Heart left ventricle (tissue), 16 donors: ENCODE measurements around the gene PPIB. TPM values are rescaled to one million over a fixed set of nuclear protein-coding genes. Genes with fewer than 3 reads are reported as not detected.
A peak's percentile ranks its signal among the peaks of the same experiment; 100 is the strongest.

Source experiments
- ATAC-seq, 4 donors: fragments of 200-7000 bp; cut with Tn5 transposase; one replicate each; pipeline ENCODE4 v1.9.1; 2020 to 2022; ENCODE audit warnings: moderate library complexity in 4 of 4, mild to moderate bottlenecking in 3 of 4, moderate number of reproducible peaks in 1 of 4
- DNase-seq, 5 donors: peaks; one replicate each; pipeline ENCODE4 v3.0.0-alpha.2; 2020
- H3K27ac ChIP-seq, 12 donors: fragments of 200-600 bp; sonication (generic) in 4 of 12; one replicate each; pipeline versions ENCODE4 v1.5.0 to v1.8.0; 2016 to 2022; ENCODE audit warnings: mild to moderate bottlenecking in 2 of 12
- H3K27me3 ChIP-seq, 9 donors: fragments of 200-600 bp; sonication (generic) in 2 of 9; one replicate each; pipeline versions ENCODE4 v1.5.1 to v1.8.0; 2016 to 2022; ENCODE audit warnings: mild to moderate bottlenecking in 3 of 9
- H3K36me3 ChIP-seq, 9 donors: fragments of 200-600 bp; sonication (generic) in 2 of 9; one replicate each; pipeline versions ENCODE4 v1.5.0 to v1.8.0; 2018 to 2022; ENCODE audit warnings: mild to moderate bottlenecking in 2 of 9
- H3K4me1 ChIP-seq, 12 donors: fragments of 200-600 bp; sonication (generic) in 4 of 12; one replicate each; pipeline versions ENCODE4 v1.5.0 to v1.8.0; 2016 to 2022; ENCODE audit warnings: mild to moderate bottlenecking in 3 of 12
- H3K4me3 ChIP-seq, 12 donors: fragments of 200-600 bp; sonication (generic) in 4 of 12; one replicate each; pipeline versions ENCODE4 v1.5.0 to v1.8.0; 2017 to 2022; ENCODE audit warnings: mild to moderate bottlenecking in 9 of 12, moderate library complexity in 4 of 12
- H3K9me3 ChIP-seq, 12 donors: fragments of 200-600 bp; sonication (generic) in 4 of 12; one replicate each; pipeline versions ENCODE4 v1.5.0 to v1.8.0; 2016 to 2022; ENCODE audit warnings: mild to moderate bottlenecking in 1 of 12
- POLR2A ChIP-seq, 2 donors: fragments of 450-650 bp; IDR thresholded peaks; one replicate each; pipeline ENCODE4 v1.6.1; 2017; ENCODE audit warnings: antibody characterized with exemption in 2 of 2, mild to moderate bottlenecking in 2 of 2, moderate library complexity in 2 of 2
- WGBS, 4 donors: extraction: QIAGEN DNeasy Blood & Tissue Kit in 2 of 4; methylation state at CpG; one replicate each; pipeline versions ENCODE4 v1.1.5 to v1.1.7; 2013 to 2018; 5-methylcytosine and 5-hydroxymethylcytosine counted together
- intact Hi-C, 10 donors: fragments of 100-400 bp; cut with DNase I; formaldehyde crosslinking; loops; one replicate each; pipeline versions ENCODE4 v1.11.1 to v1.14.2; 2022
- polyA plus RNA-seq, 2 donors: library from polyadenylated mRNA; stranded (reverse); fragments of 200-250 nt; gene quantifications; one replicate each; pipeline ENCODE4 v1.2.3, GENCODE V29; 2013
- total RNA-seq, 9 donors: library from RNA; depleted of rRNA in 2 of 9; stranded (reverse); fragments of >200 nt in 2 of 9; fragmentation: NEBNext Ultra II Directional in 3 of 9; extraction: Animal tissue kit (Norgen Biotek cat#: 25700) in 3 of 9; gene quantifications; one replicate each; pipeline versions ENCODE4 v1.1.0 to v1.2.4, GENCODE V29; 2016 to 2023
- TF ChIP-seq, protein P1 (sequence below), 12 donors: fragments of 200-600 bp; sonication (generic) in 4 of 12; IDR thresholded peaks; one replicate each; pipeline versions ENCODE4 v1.5.0 to v1.8.0; 2018 to 2022; ENCODE audit warnings: antibody characterized with exemption in 12 of 12, mild to moderate bottlenecking in 5 of 12
- donor health status: ischemic (EF 13 %, LVEDD 7.1; RV severe dilation, severe dysfunction).
- donor health status: healthy with polysubstance abuse.
- donor health status: DM: no; HTN: yes; CAD: no.
- donor health status: DM: no; HTN: no; CAD: no.
- donor health status: ischemic (EF 25% LVEDD 6.9; RV normal size, moderate dysfunction).
- donor health status: ischemic (EF 25% LVEDD 5.7; RV mildly dilated, moderate dysfunction).
- donor health status: healthy.
- donor health status: DM: yes; HTN: yes; CAD: no.
- donor health status: ischemic (EF 35%, LVEDD 5.7; RV mildly dilated, moderate dysfunction).
- donor health status: nonischemic (EF 11% LVEDD 7.7; RV severe dilation, severe dysfunction).
- donor health status: DM: yes; HTN: yes; CAD: no.
- donor health status: PGD.
- donor health status: ischemic (EF 29% LVEDD 5.4; RV normal size, mild dysfunction).
- donor health status: nonischemic (EF 23%, LVEDD 6.1; RV moderate dilation, normal function).

PPIB gene
- total and polyA plus RNA-seq, 11 donors, result 73.7 to 341 (median 116) TPM

DNA sequence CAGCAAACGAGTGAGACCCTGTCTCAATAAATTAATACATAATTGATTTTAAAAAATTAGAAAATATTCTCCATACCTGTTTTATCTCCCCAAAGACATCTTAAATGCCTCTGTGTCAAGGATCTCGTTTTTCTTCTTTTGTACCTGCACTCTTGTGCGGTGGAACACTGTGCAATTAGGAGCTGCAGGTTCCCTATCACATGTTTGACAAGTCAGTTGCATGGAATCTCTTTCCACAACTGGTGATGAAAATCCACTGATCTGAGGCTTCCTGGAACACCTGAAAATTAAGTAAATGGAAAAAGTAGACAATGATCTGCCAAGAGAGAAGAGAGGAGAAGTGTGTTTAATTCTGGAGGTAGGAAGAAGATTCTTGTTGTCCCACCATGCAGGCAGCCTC is 14.2 kb downstream of the PPIB start:
- Histone ChIP-seq H3K4me3 (no peak overlapping the region), H3K4me1 (peaks cover 6 to 43% (median 30%) of the 10 kb centered on the region in 12 donors), H3K27me3 (peaks cover 0 to 24% (median 0%) of the 10 kb centered on the region in 9 donors), H3K27ac (no peak overlapping the region), H3K36me3 (peaks cover 0 to 25% (median 16%) of the 10 kb centered on the region in 9 donors), H3K9me3 (no peaks in the 10 kb centered on the region)
- WGBS, 4 donors, result 81 to 93% (median 86%) methylated on average over 3 of the region's 3 CpGs
- ATAC-seq (no peak), DNase-seq (no peak)
- TF ChIP-seq, protein P1, sequence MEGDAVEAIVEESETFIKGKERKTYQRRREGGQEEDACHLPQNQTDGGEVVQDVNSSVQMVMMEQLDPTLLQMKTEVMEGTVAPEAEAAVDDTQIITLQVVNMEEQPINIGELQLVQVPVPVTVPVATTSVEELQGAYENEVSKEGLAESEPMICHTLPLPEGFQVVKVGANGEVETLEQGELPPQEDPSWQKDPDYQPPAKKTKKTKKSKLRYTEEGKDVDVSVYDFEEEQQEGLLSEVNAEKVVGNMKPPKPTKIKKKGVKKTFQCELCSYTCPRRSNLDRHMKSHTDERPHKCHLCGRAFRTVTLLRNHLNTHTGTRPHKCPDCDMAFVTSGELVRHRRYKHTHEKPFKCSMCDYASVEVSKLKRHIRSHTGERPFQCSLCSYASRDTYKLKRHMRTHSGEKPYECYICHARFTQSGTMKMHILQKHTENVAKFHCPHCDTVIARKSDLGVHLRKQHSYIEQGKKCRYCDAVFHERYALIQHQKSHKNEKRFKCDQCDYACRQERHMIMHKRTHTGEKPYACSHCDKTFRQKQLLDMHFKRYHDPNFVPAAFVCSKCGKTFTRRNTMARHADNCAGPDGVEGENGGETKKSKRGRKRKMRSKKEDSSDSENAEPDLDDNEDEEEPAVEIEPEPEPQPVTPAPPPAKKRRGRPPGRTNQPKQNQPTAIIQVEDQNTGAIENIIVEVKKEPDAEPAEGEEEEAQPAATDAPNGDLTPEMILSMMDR (IDR thresholded peaks at IDR 0.05), result no peak
- no peak for TF ChIP-seq POLR2A (IDR thresholded peaks at IDR 0.05)
- intact Hi-C loops, result loop anchor here in 1 of 10 donors (10.0 kb wide), 1 partner anchor 54 kb away; the partner anchor contains the start of genes CIAO2A and SNX1

DNA sequence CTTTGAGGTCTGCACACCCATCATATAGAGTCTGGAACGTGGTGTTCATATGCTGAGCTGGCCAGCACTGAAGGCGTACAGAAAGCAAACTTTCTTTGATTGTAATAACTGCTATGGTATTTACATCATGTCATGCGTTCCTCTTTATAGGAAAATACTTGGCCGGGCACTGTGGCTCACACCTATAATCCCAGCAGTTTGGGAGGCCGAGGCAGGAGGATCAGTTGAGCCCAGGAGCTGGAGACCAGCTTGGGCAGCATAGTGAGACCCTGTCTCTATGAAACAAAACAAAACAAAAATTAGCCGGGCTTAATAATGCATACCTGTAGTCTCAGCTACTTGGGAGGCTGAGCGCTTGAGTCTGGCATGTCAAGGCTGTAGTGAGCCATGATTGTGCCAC is 14.7 kb downstream of the PPIB start:
- Histone ChIP-seq H3K27me3 (peaks cover 0 to 21% (median 0%) of the 10 kb centered on the region in 9 donors), H3K4me3 (no peak overlapping the region), H3K27ac (no peak overlapping the region), H3K4me1 (peaks cover 2 to 39% (median 26%) of the 10 kb centered on the region in 12 donors), H3K36me3 (peaks cover 0 to 29% (median 20%) of the 10 kb centered on the region in 9 donors), H3K9me3 (no peaks in the 10 kb centered on the region)
- ATAC-seq (no peak), DNase-seq (no peak)
- 89 to 97% (median 90%) methylated on average over 7 of the region's 7 CpGs for WGBS, 4 donors
- intact Hi-C loops, result loop anchor here in 1 of 10 donors (10.0 kb wide), 1 partner anchor 53 kb away; the partner anchor contains the start of genes CIAO2A and SNX1
- TF ChIP-seq, protein P1 (IDR thresholded peaks at IDR 0.05), result no peak
- TF ChIP-seq POLR2A (IDR thresholded peaks at IDR 0.05), result no peak

DNA sequence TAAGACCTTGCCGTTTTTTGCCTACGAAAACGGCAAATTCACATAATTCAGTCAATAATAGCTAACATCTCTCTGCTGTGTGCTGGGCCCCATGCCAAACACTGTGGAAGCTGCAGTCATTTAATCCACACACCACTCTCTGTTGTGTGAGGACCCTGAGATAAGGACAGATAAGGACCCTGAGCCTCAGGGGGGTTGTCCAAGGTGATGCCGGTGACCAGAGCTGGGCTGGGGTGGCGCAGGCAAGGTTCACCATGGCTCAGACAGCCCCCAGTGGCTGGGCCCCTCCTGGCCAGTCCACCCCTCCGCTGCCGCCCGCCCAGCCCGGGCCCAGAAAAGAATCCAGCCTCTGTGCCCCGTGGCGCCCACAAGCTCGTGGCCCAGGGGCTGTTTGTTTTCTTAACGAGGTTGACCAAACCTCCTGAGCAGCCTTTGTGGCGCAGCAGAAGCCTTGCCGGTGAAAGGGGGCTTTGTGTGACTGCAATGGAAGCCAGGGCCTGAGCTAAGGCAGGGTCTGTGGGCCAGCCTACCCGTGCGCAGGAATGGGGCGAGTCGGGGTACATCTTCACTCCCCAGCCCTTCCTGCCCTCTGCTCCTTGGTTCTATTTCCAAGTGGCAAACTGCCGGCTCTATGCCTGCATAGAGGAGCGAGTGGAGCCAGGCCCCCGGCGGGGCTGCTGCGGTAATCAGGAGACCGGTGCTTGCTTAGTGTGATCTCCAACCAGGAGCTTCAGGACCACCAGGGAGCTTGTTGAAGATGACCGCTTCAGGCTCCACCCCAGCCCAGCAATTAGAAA is 15.7 kb downstream of the PPIB start:
- DNase-seq (no peak), ATAC-seq (no peak)
- Histone ChIP-seq H3K27ac (peak overlapping the region in 6 of 12 donors; percentile 26 to 83 (median 68)), H3K4me1 (peaks cover 0 to 28% (median 18%) of the 10 kb centered on the region in 12 donors), H3K27me3 (peaks cover 0 to 10% (median 0%) of the 10 kb centered on the region in 9 donors), H3K4me3 (no peak overlapping the region), H3K9me3 (no peaks in the 10 kb centered on the region), H3K36me3 (peaks cover 0 to 39% (median 31%) of the 10 kb centered on the region in 9 donors)
- TF ChIP-seq, protein P1 (IDR thresholded peaks at IDR 0.05), result no peak
- TF ChIP-seq POLR2A (IDR thresholded peaks at IDR 0.05), result no peak
- 70 to 76% (median 75%) methylated on average over 20 to 26 of the region's 26 CpGs for WGBS, 4 donors
- intact Hi-C loops, result loop anchor here in 1 of 10 donors (10.0 kb wide), 1 partner anchor 52 kb away; the partner anchor contains the start of genes CIAO2A and SNX1

DNA sequence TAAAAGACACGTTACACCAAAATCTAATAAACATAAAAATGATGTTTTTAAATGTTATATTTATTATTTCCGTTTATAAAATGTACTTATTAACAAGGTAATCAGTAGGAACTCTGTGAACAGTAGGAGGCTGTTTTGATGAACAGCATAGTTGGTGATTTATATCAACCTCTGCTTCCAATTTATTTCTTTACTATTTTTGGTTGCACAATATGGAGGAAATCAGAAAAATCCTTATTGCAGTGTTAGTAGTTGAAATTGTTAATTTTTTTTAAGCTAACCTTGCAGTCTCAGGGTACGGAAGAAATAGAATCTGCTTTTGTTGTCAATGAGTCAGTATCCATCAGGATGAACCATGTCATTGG is 16.3 kb downstream of the PPIB start:
- 75 to 78% (median 77%) methylated on average over 3 of the region's 3 CpGs for WGBS, 4 donors
- peaks cover 0 to 4% (median 0%) of the 10 kb centered on the region in 9 donors for H3K27me3 ChIP-seq
- H3K4me1 ChIP-seq, result peaks cover 0 to 22% (median 12%) of the 10 kb centered on the region in 12 donors
- ATAC-seq (no peak), DNase-seq (no peak)
- no peak for TF ChIP-seq POLR2A (IDR thresholded peaks at IDR 0.05)
- TF ChIP-seq, protein P1 (IDR thresholded peaks at IDR 0.05), result no peak
- no peaks in the 10 kb centered on the region for H3K9me3 ChIP-seq
- H3K27ac ChIP-seq, result peak overlapping the region in 8 of 12 donors; percentile 26 to 83 (median 60)
- H3K4me3 ChIP-seq, result no peak overlapping the region
- intact Hi-C loops, result loop anchor here in 1 of 10 donors (10.0 kb wide), 1 partner anchor 52 kb away; the partner anchor contains the start of genes CIAO2A and SNX1
- H3K36me3 ChIP-seq, result peaks cover 0 to 44% (median 35%) of the 10 kb centered on the region in 9 donors
